IgD-negative memory B cell (primary cell): Measurements from ENCODE around the gene PPP1R12C. TPM values are rescaled to one million over a fixed set of nuclear protein-coding genes. Genes with fewer than 3 reads are reported as not detected.

Experiments
- H3K27ac Mint-ChIP-seq, 3 donors: one replicate each; pipeline ENCODE4 v1.8.0; 2020 to 2022; ENCODE audit warnings: mild to moderate bottlenecking in 3 of 3, mixed read lengths in 3 of 3, moderate library complexity in 1 of 3
- H3K27me3 Mint-ChIP-seq: one replicate; pipeline ENCODE4 v1.8.0; 2021; ENCODE audit warnings: mixed read lengths
- H3K36me3 Mint-ChIP-seq: one replicate; pipeline ENCODE4 v1.8.0; 2020; ENCODE audit warnings: mild to moderate bottlenecking, mixed read lengths
- H3K4me1 Mint-ChIP-seq, 3 donors: one replicate each; pipeline ENCODE4 v1.8.0; 2020 to 2022; ENCODE audit warnings: mixed read lengths in 3 of 3, mild to moderate bottlenecking in 1 of 3
- H3K4me3 Mint-ChIP-seq, 4 donors: one replicate each; pipeline ENCODE4 v1.8.0; 2020 to 2022; ENCODE audit warnings: mild to moderate bottlenecking in 4 of 4, mixed read lengths in 4 of 4, moderate library complexity in 3 of 4
- H3K9me3 Mint-ChIP-seq, 3 donors: one replicate each; pipeline ENCODE4 v1.8.0; 2020 to 2021; ENCODE audit warnings: mixed read lengths in 3 of 3, mild to moderate bottlenecking in 1 of 3
- polyA plus RNA-seq: library from polyadenylated mRNA; unstranded; fragments of 300-500 nt; fragmentation: Illumina TruSeq; gene quantifications from one replicate; pipeline ENCODE4 v1.2.3, GENCODE V29; 2021

PPP1R12C gene
- polyA plus RNA-seq, 1 donor from 2014 or later = 7.4 TPM

DNA sequence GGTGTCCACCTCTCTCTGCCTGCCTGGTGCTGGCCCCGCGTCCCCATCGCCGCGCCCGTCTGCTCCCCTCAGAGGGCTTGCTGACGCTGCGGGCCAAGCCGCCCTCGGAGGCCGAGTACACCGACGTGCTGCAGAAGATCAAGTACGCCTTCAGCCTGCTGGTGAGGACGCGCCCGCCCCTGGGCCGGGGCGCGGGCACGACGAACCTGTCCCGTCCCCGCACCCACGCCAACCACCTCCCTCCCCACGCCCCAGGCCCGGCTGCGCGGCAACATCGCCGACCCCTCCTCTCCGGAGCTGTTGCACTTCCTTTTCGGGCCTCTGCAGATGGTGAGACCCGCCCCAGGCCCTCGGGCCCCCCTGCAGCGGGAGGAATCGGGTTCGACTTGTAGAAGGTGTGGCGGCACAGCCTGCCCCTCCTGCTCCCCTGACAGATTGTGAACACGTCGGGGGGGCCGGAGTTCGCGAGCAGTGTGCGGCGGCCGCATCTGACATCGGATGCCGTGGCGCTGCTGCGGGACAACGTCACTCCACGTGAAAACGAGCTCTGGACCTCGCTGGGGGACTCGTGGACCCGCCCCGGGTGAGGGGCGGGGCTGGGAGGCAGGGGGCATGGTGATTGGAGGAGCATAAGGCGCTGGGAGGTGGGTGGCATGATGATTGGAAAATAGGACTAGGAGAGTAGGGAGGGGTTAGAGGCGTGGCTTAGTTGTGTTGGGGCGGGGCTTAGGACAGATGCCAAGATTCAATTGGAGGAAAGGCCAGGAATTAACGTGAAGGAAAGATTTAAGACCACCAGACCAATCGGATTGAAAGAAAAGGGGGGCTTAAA is 35.2 kb downstream of the PPP1R12C start:
- Mint-ChIP-seq H3K4me1 (peaks cover 9 to 14% (median 14%) of the 10 kb centered on the region in 3 donors), H3K27me3 (peaks cover 43% of the 10 kb centered on the region), H3K36me3 (no peaks in the 10 kb centered on the region), H3K27ac (no peak overlapping the region), H3K4me3 (peak overlapping the region in 2 of 4 donors; percentile 45 to 79), H3K9me3 (peaks cover 0 to 7% (median 0%) of the 10 kb centered on the region in 3 donors)

DNA sequence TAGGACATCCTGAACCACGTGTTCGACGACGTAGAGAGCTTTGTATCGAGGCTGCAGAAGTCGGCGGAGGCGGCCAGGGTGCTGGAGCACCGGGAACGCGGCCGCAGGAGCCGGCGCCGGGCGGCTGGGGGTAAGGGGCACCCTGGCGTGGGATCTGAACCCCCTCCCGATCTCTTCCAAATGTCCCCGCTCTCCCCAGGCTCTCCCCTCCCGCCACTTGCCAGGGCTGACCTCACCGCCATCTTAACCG is 35.7 kb downstream of the PPP1R12C start:
- Mint-ChIP-seq H3K27ac (peak overlapping the region in 1 of 3 donors; percentile 67), H3K4me3 (peak overlapping the region; percentile 45 to 92 (median 74)), H3K9me3 (peaks cover 0 to 8% (median 0%) of the 10 kb centered on the region in 3 donors), H3K27me3 (peaks cover 47% of the 10 kb centered on the region), H3K4me1 (peaks cover 8 to 14% (median 14%) of the 10 kb centered on the region in 3 donors), H3K36me3 (no peaks in the 10 kb centered on the region)

DNA sequence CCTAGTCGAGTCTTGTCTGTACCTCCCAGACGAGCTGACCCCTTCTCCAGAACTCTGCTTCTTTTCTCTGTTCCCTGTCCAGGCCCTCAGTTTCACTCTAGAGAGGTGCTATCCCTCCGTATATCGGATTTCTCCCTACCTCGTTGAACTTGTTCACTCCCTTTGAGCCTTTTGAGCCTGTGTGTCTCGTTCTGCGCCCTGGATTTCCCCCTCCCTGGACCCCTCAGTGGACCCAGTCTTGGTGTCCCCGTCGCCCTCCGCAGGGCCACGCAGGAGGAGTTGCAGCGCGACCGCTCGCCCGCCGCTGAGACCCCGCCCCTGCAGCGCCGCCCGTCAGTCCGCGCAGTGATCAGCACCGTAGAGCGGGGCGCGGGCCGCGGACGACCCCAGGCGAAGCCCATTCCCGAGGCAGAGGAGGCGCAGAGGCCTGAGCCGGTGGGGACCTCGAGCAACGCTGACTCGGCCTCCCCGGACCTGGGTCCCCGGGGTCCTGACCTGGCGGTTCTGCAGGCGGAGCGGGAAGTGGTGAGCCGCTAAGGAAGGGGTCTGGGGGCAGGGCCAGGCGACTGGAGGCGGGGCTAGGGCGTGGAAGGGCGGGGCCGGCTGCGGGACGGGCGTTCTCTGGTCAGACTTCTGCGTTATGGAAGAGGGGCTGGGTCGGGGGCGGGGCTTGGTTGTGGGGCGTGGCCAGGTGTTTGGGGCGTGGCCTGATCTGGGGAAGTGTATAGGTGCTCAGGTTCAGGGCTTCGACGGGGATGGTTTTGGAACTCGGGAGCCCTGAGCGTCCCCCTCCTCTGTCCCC is 36.3 kb downstream of the PPP1R12C start:
- peak overlapping the region; percentile 70 to 92 (median 84) for H3K4me3 Mint-ChIP-seq
- peak overlapping the region in 2 of 3 donors; percentile 47 to 88 for H3K27ac Mint-ChIP-seq
- H3K27me3 Mint-ChIP-seq = peaks cover 47% of the 10 kb centered on the region

DNA sequence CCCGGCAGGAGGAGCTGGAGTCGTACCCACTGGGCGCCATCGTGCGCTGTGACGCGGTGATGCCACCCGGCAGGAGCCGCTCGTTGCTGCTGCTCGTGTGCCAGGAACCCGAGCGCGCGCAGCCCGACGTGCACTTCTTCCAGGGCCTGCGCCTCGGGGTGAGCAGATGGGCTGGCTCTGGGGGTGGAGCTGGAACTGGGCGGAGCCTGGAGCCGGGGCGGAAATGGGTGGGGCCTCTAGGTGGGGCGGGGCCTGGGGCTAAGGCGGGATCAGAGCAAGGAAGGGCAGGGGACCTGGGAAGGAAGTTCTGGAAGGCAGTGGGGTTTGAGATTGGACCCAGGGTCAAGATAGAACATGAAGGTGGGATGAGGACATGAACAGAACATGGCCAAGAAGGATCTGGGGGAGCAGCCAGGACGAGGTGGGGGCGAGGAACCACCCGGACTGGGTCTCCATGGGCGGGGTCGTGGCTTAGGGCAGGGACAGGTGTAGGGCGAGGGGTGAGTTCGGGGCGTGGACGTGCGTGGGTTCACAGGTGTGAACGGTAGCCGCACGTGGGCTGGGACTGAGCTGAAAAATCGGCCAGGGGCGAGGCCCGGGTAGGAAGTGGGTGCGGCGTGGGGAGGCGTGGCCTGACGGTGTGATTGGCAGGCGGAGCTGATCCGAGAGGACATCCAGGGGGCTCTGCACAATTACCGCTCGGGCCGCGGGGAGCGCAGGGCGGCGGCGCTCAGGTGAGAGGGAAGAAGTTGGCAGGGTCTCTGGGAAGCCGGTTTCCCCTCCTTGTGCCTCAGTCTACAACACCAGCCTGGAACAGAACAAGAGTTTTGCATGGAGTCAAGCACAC is 37.1 kb downstream of the PPP1R12C start:
- H3K9me3 Mint-ChIP-seq = peaks cover 0 to 8% (median 0%) of the 10 kb centered on the region in 3 donors
- H3K4me3 Mint-ChIP-seq = peak overlapping the region; percentile 70 to 92 (median 84)
- H3K27ac Mint-ChIP-seq = peak overlapping the region in 1 of 3 donors; percentile 47
- no peaks in the 10 kb centered on the region for H3K36me3 Mint-ChIP-seq
- H3K4me1 Mint-ChIP-seq = peaks cover 8 to 14% (median 12%) of the 10 kb centered on the region in 3 donors
- H3K27me3 Mint-ChIP-seq = peaks cover 47% of the 10 kb centered on the region

More for the DNA sequence above, 36.3 kb downstream of the PPP1R12C start:
- Mint-ChIP-seq H3K9me3 (peaks cover 0 to 8% (median 0%) of the 10 kb centered on the region in 3 donors), H3K4me1 (peaks cover 8 to 14% (median 14%) of the 10 kb centered on the region in 3 donors), H3K36me3 (no peaks in the 10 kb centered on the region)

DNA sequence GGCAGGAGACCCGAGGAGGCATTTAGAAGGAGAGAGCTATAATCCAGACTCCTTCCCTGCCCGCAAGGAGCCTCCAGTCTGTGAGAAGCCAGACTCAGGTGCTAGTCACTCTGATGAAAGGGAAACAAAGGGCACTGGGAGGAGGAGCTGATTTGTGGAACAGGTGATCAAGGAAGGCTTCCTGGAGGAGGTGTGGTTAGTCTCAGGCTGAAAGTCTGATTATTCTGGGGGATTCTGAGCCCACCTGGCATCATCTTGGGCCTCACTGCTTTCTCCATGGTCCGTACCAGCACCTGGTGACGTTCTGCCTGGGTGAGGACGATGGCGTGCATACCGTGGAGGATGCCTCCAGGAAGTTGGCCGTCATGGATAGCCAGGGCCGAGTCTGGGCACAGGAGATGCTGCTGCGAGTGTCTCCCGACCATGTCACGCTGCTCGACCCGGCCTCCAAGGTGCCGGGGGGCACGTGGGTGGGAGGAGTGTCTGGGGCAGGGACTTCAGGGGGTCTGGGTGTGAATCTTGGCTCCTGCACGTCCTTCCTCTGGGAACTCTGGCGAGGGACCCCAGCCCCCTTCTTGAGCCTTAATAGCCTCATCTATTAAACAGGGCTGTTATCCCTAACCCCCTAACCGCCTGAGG is 37.9 kb downstream of the PPP1R12C start:
- Mint-ChIP-seq H3K4me1 (peaks cover 8 to 14% (median 12%) of the 10 kb centered on the region in 3 donors), H3K36me3 (no peaks in the 10 kb centered on the region), H3K9me3 (peaks cover 0 to 13% (median 0%) of the 10 kb centered on the region in 3 donors), H3K27ac (peak overlapping the region in 1 of 3 donors; percentile 56), H3K27me3 (peaks cover 45% of the 10 kb centered on the region), H3K4me3 (peak overlapping the region in 3 of 4 donors; percentile 29 to 83 (median 63))

GRCh38 chr19:55078996-55079395 is 38.4 kb downstream of the PPP1R12C start:
- Mint-ChIP-seq H3K27me3 (peaks cover 44% of the 10 kb centered on the region), H3K9me3 (peaks cover 0 to 15% (median 0%) of the 10 kb centered on the region in 3 donors), H3K4me3 (peak overlapping the region in 3 of 4 donors; percentile 29 to 83 (median 63)), H3K27ac (peak overlapping the region in 1 of 3 donors; percentile 56), H3K36me3 (no peaks in the 10 kb centered on the region), H3K4me1 (peaks cover 5 to 14% (median 12%) of the 10 kb centered on the region in 3 donors)

- H3K4me3 Mint-ChIP-seq = no peak overlapping the region
- H3K9me3 Mint-ChIP-seq = peaks cover 0 to 13% (median 0%) of the 10 kb centered on the region in 3 donors
- H3K36me3 Mint-ChIP-seq = no peaks in the 10 kb centered on the region
- H3K4me1 Mint-ChIP-seq = peaks cover 4 to 12% (median 10%) of the 10 kb centered on the region in 3 donors
- peaks cover 39% of the 10 kb centered on the region for H3K27me3 Mint-ChIP-seq
- no peak overlapping the region for H3K27ac Mint-ChIP-seq
These were observed 40.3 kb downstream of the PPP1R12C start for GRCh38 chr19:55077106-55077505.

GRCh38 chr19:55076321-55076720 is 41.1 kb downstream of the PPP1R12C start:
- Mint-ChIP-seq H3K27me3 (peaks cover 43% of the 10 kb centered on the region), H3K27ac (no peak overlapping the region), H3K9me3 (peaks cover 0 to 13% (median 0%) of the 10 kb centered on the region in 3 donors), H3K4me3 (no peak overlapping the region), H3K4me1 (peaks cover 4 to 12% (median 10%) of the 10 kb centered on the region in 3 donors), H3K36me3 (no peaks in the 10 kb centered on the region)

DNA sequence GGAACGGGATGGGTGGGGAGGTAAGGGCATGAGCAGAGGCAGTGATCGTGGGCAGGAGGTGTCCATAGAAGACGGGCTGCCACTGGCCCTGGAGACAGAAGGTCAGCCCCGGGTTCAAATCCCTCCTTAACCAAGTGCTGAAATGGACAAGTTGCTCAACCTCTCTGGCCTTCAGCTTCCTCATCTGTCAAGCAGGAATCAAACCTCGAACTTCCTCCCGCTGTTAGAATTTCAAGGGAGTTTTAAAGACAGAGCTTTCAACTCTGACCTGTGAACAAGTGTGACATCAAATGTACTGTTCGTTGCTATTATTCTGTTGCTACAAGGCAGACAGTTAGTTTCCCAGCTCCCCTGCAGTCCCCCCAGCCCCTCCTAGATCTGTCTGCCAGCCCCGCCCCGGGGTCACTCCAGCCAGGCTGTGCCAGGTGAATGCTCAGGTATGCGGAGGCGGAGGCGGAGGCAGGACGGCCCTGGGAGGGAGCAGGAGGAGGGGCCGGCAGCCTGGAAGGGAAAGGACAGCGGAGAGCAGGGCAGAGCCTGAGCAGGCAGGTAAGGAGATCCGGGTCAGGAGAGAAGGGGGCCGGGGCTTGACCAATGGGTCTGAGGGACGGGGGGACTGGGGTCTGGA is 42.0 kb downstream of the PPP1R12C start, which contains the start of gene EPS8L1:
TSS of gene EPS8L1 (plus strand) at position 499 of the 628 bp plus-strand sequence. CDS start 576 bp downstream, outside the sequence.
- peaks cover 0 to 10% (median 0%) of the 10 kb centered on the region in 3 donors for H3K9me3 Mint-ChIP-seq
- H3K27ac Mint-ChIP-seq = peak within 1 kb of the TSS in 1 of 3 donors; percentile 31
- H3K36me3 Mint-ChIP-seq = no peaks in the 10 kb centered on the region
- peaks cover 37% of the 10 kb centered on the region for H3K27me3 Mint-ChIP-seq
- peaks cover 4 to 10% (median 5%) of the 10 kb centered on the region in 3 donors for H3K4me1 Mint-ChIP-seq
- H3K4me3 Mint-ChIP-seq = no peak within 1 kb of the TSS

DNA sequence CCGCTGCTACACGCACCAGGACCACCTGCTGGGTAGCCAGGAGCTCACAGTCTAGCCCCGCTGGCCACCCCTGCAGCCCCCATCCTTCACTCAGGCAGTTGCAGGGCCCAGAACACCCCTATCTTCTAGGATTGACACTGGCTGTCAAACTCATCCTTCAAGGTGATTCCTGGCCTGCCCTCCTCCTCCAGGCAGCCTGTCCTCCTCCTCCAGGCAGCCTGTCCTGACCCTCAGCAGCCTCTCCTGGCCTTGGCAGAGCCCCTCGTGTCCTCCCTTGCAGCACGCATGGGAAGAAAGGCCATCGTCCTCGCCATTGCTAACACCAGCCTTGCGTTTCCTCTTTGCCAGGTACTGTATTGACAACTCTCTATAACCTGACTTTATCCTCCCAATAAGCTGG is 45.5 kb downstream of the PPP1R12C start:
- Mint-ChIP-seq H3K4me3 (no peak overlapping the region), H3K27ac (no peak overlapping the region), H3K36me3 (no peaks in the 10 kb centered on the region), H3K9me3 (peaks cover 0 to 8% (median 0%) of the 10 kb centered on the region in 3 donors), H3K4me1 (peaks cover 5 to 10% (median 8%) of the 10 kb centered on the region in 3 donors), H3K27me3 (peaks cover 36% of the 10 kb centered on the region)

GRCh38 chr19:55071129-55071502 is 46.3 kb downstream of the PPP1R12C start:
- Mint-ChIP-seq H3K9me3 (peaks cover 0 to 6% (median 0%) of the 10 kb centered on the region in 3 donors), H3K27ac (no peak overlapping the region), H3K4me1 (peaks cover 5 to 10% (median 8%) of the 10 kb centered on the region in 3 donors), H3K27me3 (peaks cover 39% of the 10 kb centered on the region), H3K36me3 (no peaks in the 10 kb centered on the region), H3K4me3 (no peak overlapping the region)

- H3K9me3 Mint-ChIP-seq = peaks cover 0 to 6% (median 0%) of the 10 kb centered on the region in 3 donors
- H3K27ac Mint-ChIP-seq = no peak overlapping the region
- H3K36me3 Mint-ChIP-seq = no peaks in the 10 kb centered on the region
- peak overlapping the region in 1 of 4 donors; percentile 63 for H3K4me3 Mint-ChIP-seq
- H3K27me3 Mint-ChIP-seq = peaks cover 39% of the 10 kb centered on the region
- peaks cover 5 to 10% (median 8%) of the 10 kb centered on the region in 3 donors for H3K4me1 Mint-ChIP-seq
These were observed 46.8 kb downstream of the PPP1R12C start for GRCh38 chr19:55070466-55071128.

GRCh38 chr19:55069865-55070197 is 47.6 kb downstream of the PPP1R12C start:
- Mint-ChIP-seq H3K36me3 (no peaks in the 10 kb centered on the region), H3K4me1 (peaks cover 5 to 10% (median 8%) of the 10 kb centered on the region in 3 donors), H3K27me3 (peaks cover 39% of the 10 kb centered on the region), H3K9me3 (peaks cover 0 to 2% (median 0%) of the 10 kb centered on the region in 3 donors), H3K4me3 (peak overlapping the region in 3 of 4 donors; percentile 4 to 85 (median 70)), H3K27ac (peak overlapping the region in 1 of 3 donors; percentile 1)
